OCI-LY7 (cell line): ENCODE data around the gene FLG. TPM values are rescaled to one million over a fixed set of nuclear protein-coding genes. Genes with fewer than 3 reads are reported as not detected.

ENCODE experiments used
- BruUV-seq: library from RNA; stranded (reverse); fragments of 400-500 nt; replicated peaks from 2 replicates; lab custom pipeline; 2021; lab: Mats Ljungman, UMichigan
- CTCF ChIA-PET: fragments of 300-600 bp; sonication (Branson Sonifier 250); formaldehyde crosslinking; loops from one replicate; lab custom pipeline; 2022; ENCODE audit warnings: antibody characterized with exemption; ENCODE audit not compliant: unreplicated experiment; lab: Charles Lee
- POLR2A ChIA-PET: fragments of 300-600 bp; sonication (Branson Sonifier 250); formaldehyde crosslinking; loops from one replicate; lab custom pipeline; 2022; ENCODE audit warnings: antibody characterized with exemption; lab: Charles Lee
- DNase-seq: peaks from one replicate; pipeline ENCODE4 v3.0.0-alpha.2; 2015; ENCODE audit warnings: low spot score
- H2AFZ ChIP-seq: fragments of 200-600 bp; sonication (generic), shearing (Covaris generic); 2 replicates; pipeline ENCODE4 v1.6.1; 2014; ENCODE audit warnings: mild to moderate bottlenecking, antibody characterized with exemption, low read length, moderate library complexity
- H3K27ac ChIP-seq: fragments of 200-600 bp; sonication (generic); 2 replicates; pipeline ENCODE4 v1.5.1; 2014; ENCODE audit warnings: mixed run types, low read depth, mild to moderate bottlenecking, moderate library complexity, low read length, inconsistent platforms; ENCODE audit not compliant: poor library complexity, severe bottlenecking
- H3K36me3 ChIP-seq: fragments of 200-600 bp; sonication (generic); 2 replicates; pipeline ENCODE4 v1.6.1; 2014; ENCODE audit warnings: mild to moderate bottlenecking, antibody characterized with exemption, low read length, moderate library complexity, mixed read lengths; ENCODE audit not compliant: insufficient read depth
- H3K4me1 ChIP-seq: fragments of 200-600 bp; sonication (generic); 2 replicates; pipeline ENCODE4 v1.5.1; 2014; ENCODE audit warnings: mild to moderate bottlenecking, low read length; ENCODE audit not compliant: insufficient read depth, poor library complexity, severe bottlenecking
- H3K4me2 ChIP-seq: fragments of 200-600 bp; sonication (generic); 2 replicates; pipeline ENCODE4 v1.6.1; 2014; ENCODE audit warnings: mild to moderate bottlenecking, low read length
- H3K4me3 ChIP-seq: fragments of 200-600 bp; sonication (generic); 2 replicates; pipeline ENCODE4 v1.5.1; 2014; ENCODE audit warnings: mild to moderate bottlenecking, low read depth, low read length; ENCODE audit not compliant: poor library complexity, severe bottlenecking
- H3K79me2 ChIP-seq: fragments of 200-600 bp; sonication (generic); 2 replicates; pipeline ENCODE4 v1.6.1; 2016; ENCODE audit warnings: low read depth, mild to moderate bottlenecking, low read length, moderate library complexity, mixed read lengths; ENCODE audit not compliant: insufficient read depth
- H3K9me2 ChIP-seq: fragments of 200-600 bp; sonication (generic); 2 replicates; pipeline ENCODE4 v1.6.1; 2016; ENCODE audit warnings: mild to moderate bottlenecking, low read length, mixed read lengths; ENCODE audit not compliant: insufficient read depth
- H3K9me3 ChIP-seq: fragments of 200-600 bp; sonication (generic); 2 replicates; pipeline ENCODE4 v1.6.1; 2014; ENCODE audit warnings: mild to moderate bottlenecking, mixed run types, low read length, mixed read lengths
- H4K20me1 ChIP-seq: fragments of 200-600 bp; sonication (generic); 2 replicates; pipeline ENCODE4 v1.6.1; 2014; ENCODE audit warnings: mild to moderate bottlenecking, antibody characterized with exemption, low read length, moderate library complexity, mixed read lengths; ENCODE audit not compliant: insufficient read depth
- CTCF ChIP-seq: fragments of 200-600 bp; sonication (generic); conservative IDR thresholded peaks from 2 replicates; pipeline ENCODE4 v1.5.1; 2014; ENCODE audit warnings: mild to moderate bottlenecking, antibody characterized with exemption, low read length, moderate library complexity, mixed read lengths
- EZH2phosphoT487 ChIP-seq: fragments of 200-600 bp; sonication (generic); IDR thresholded peaks from 2 replicates; pipeline ENCODE4 v1.6.1; 2018; ENCODE audit warnings: low read depth, borderline replicate concordance, mild to moderate bottlenecking, mixed run types, antibody characterized with exemption, low read length, moderate library complexity, mixed read lengths
- intact Hi-C: fragments of 100-400 bp; cut with micrococcal nuclease; formaldehyde crosslinking; loops from one replicate; pipeline ENCODE4 v1.10.0; 2022; ENCODE audit not compliant: unreplicated experiment
- total RNA-seq, 2 experiments: library from RNA; depleted of rRNA in 1 of 2; stranded (reverse); fragments of >200 nt in 1 of 2; shearing (Covaris generic) in 1 of 2; gene quantifications; 2 replicates each; pipeline ENCODE4 v1.2.3, GENCODE V29; 2014 to 2022

The FLG gene
- total RNA-seq, 2 experiments from 2014 or later = not detected

GRCh38 chr1:152344438-152344837, 19.4 kb upstream of the FLG start:
- TF ChIP-seq EZH2phosphoT487 (no peak), CTCF (no peak)
- intact Hi-C loops = no loop called here
- no peaks in the 10 kb centered on the region for H3K9me2 ChIP-seq
- H3K4me1 ChIP-seq = no peaks in the 10 kb centered on the region
- DNase-seq = no peak
- no peak overlapping the region for H3K4me2 ChIP-seq
- H2AFZ ChIP-seq = no peak overlapping the region
- ChIA-PET CTCF (no interaction called here), POLR2A (interaction anchor here (0.9 kb wide), 1 partner anchor 52 kb away, joined by 3 read pairs; no protein-coding TSS in a partner anchor)
- BruUV-seq = no TSS peak
- H3K9me3 ChIP-seq = no peaks in the 10 kb centered on the region
- H3K4me3 ChIP-seq = no peak overlapping the region
- H3K79me2 ChIP-seq = no peaks in the 10 kb centered on the region
- no peaks in the 10 kb centered on the region for H4K20me1 ChIP-seq
- H3K36me3 ChIP-seq = no peaks in the 10 kb centered on the region
- H3K27ac ChIP-seq = no peak overlapping the region

DNA sequence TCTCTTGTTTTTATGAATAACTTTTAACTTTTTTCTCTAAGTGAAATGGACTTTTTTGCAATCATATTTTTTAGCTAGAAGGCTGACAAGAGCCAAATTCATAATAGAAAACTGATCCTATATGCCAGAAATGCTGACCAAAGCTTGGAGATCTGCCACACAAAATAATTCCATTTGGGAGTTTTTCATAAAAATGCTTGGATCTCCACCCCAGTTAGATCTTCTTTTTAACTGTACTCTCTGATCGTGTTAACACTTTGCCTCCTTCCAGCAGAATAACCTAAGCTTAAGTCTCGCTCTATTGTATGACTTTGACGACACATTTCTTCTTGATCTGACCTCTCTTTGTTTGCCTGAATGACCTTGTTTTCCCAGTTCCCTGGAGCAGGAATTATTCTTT, 18.0 kb upstream of the FLG start:
- Histone ChIP-seq H3K4me2 (no peak overlapping the region), H3K9me3 (no peaks in the 10 kb centered on the region), H3K4me1 (no peaks in the 10 kb centered on the region), H3K27ac (no peak overlapping the region), H3K9me2 (no peaks in the 10 kb centered on the region), H3K79me2 (no peaks in the 10 kb centered on the region), H2AFZ (no peak overlapping the region), H3K36me3 (no peaks in the 10 kb centered on the region), H4K20me1 (no peaks in the 10 kb centered on the region), H3K4me3 (no peak overlapping the region)
- intact Hi-C loops = no loop called here
- ChIA-PET POLR2A (no interaction called here), CTCF (no interaction called here)
- DNase-seq = no peak
- no TSS peak for BruUV-seq
- TF ChIP-seq CTCF (no peak), EZH2phosphoT487 (no peak)

DNA sequence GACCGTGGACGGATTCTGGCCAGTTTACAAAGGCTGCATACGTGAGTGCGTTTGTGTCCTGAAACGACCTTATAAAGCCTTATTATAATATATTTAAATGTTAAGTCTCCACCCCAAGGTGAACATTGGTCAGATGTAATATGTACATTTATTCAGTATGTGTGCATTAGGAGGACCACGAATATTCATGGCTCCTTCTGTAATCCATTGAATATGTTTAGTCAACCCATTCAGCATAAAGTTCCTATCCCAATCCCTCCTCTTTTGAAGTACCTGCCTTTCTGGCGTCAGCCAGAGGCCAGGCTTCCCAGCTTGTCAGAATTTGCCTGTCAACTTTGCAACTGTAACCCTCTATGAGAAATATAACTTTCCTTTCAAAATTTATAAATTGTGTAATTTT, 10.4 kb upstream of the FLG start:
- Histone ChIP-seq H3K9me2 (no peaks in the 10 kb centered on the region), H3K4me3 (no peak overlapping the region), H3K27ac (no peak overlapping the region), H3K36me3 (no peaks in the 10 kb centered on the region), H4K20me1 (no peaks in the 10 kb centered on the region), H3K4me1 (no peaks in the 10 kb centered on the region), H3K79me2 (no peaks in the 10 kb centered on the region), H3K9me3 (no peaks in the 10 kb centered on the region), H2AFZ (no peak overlapping the region), H3K4me2 (no peak overlapping the region)
- intact Hi-C loops = no loop called here
- no TSS peak for BruUV-seq
- DNase-seq = no peak
- POLR2A ChIA-PET = no interaction called here
- TF ChIP-seq CTCF (no peak), EZH2phosphoT487 (no peak)
- CTCF ChIA-PET = no interaction called here
